GM23338 (cell line): ENCODE results near the gene ORM1. TPM values are rescaled to one million over a fixed set of nuclear protein-coding genes. Genes with fewer than 3 reads are reported as not detected.

ENCODE experiments used
- ATAC-seq: fragments of 200-7000 bp; cut with Tn5 transposase; 3 replicates; pipeline ENCODE4 v1.9.1; 2020
- DNase-seq: peaks from one replicate; pipeline ENCODE4 v3.0.0-alpha.2; 2015; ENCODE audit warnings: low spot score
- H2AFZ ChIP-seq: fragments of 200-600 bp; sonication (generic); 2 replicates; pipeline ENCODE4 v1.8.0; 2016; ENCODE audit warnings: antibody characterized with exemption, mild to moderate bottlenecking, moderate library complexity
- H3F3A ChIP-seq: fragments of 200-600 bp; sonication (generic); replicated peaks from 2 replicates; pipeline ENCODE4 v1.8.0; 2017; ENCODE audit warnings: antibody characterized with exemption, mixed run types, low read depth
- H3K27ac ChIP-seq: fragments of 200-600 bp; sonication (generic); 2 replicates; pipeline ENCODE4 v1.6.1; 2016; ENCODE audit warnings: low read depth
- H3K27me3 ChIP-seq: fragments of 200-600 bp; sonication (generic); 2 replicates; pipeline ENCODE4 v1.8.0; 2016; ENCODE audit warnings: mild to moderate bottlenecking, mixed run types, moderate library complexity; ENCODE audit not compliant: insufficient read depth
- H3K36me3 ChIP-seq: fragments of 200-600 bp; sonication (generic); 2 replicates; pipeline ENCODE4 v1.8.0; 2016; ENCODE audit warnings: mild to moderate bottlenecking; ENCODE audit not compliant: insufficient read depth
- H3K4me1 ChIP-seq: fragments of 200-600 bp; sonication (generic); 2 replicates; pipeline ENCODE4 v1.8.0; 2016; ENCODE audit warnings: mild to moderate bottlenecking, moderate library complexity; ENCODE audit not compliant: insufficient read depth
- H3K4me2 ChIP-seq: fragments of 200-600 bp; sonication (generic); 2 replicates; pipeline ENCODE4 v1.7.1; 2017; ENCODE audit warnings: mixed run types
- H3K4me3 ChIP-seq: fragments of 200-600 bp; sonication (generic); 2 replicates; pipeline ENCODE4 v1.6.1; 2016; ENCODE audit warnings: mixed run types
- H3K79me2 ChIP-seq: fragments of 200-600 bp; sonication (generic); replicated peaks from 2 replicates; pipeline ENCODE4 v1.8.0; 2017; ENCODE audit warnings: mild to moderate bottlenecking; ENCODE audit not compliant: insufficient read depth
- H3K9me2 ChIP-seq: fragments of 200-600 bp; sonication (generic); 2 replicates; pipeline ENCODE4 v1.8.0; 2017; ENCODE audit not compliant: insufficient read depth
- H4K20me1 ChIP-seq: fragments of 200-600 bp; sonication (generic); replicated peaks from 2 replicates; pipeline ENCODE4 v1.8.0; 2017; ENCODE audit warnings: mild to moderate bottlenecking; ENCODE audit not compliant: insufficient read depth
- H3K27ac Mint-ChIP-seq: 2 replicates; pipeline ENCODE4 v1.8.0; 2020; ENCODE audit warnings: inconsistent platforms, mild to moderate bottlenecking, moderate library complexity, mixed read lengths
- H3K27me3 Mint-ChIP-seq: 3 replicates; pipeline ENCODE4 v1.8.0; 2022; ENCODE audit warnings: low read depth, mild to moderate bottlenecking, moderate library complexity, mixed read lengths, inconsistent platforms; ENCODE audit not compliant: insufficient read depth, poor library complexity
- H3K36me3 Mint-ChIP-seq: 3 replicates; pipeline ENCODE4 v1.8.0; 2021; ENCODE audit warnings: low read depth, mild to moderate bottlenecking, inconsistent platforms, moderate library complexity, mixed read lengths
- H3K4me1 Mint-ChIP-seq: 3 replicates; pipeline ENCODE4 v1.8.0; 2020; ENCODE audit warnings: mild to moderate bottlenecking, inconsistent platforms, mixed read lengths
- H3K4me3 Mint-ChIP-seq: 3 replicates; pipeline ENCODE4 v1.8.0; 2021; ENCODE audit warnings: moderate library complexity, mild to moderate bottlenecking, inconsistent platforms, mixed read lengths
- H3K9me3 Mint-ChIP-seq: 3 replicates; pipeline ENCODE4 v1.8.0; 2020; ENCODE audit warnings: moderate library complexity, mild to moderate bottlenecking, inconsistent platforms, mixed read lengths
- EZH2 ChIP-seq: fragments of 200-600 bp; sonication (generic); IDR thresholded peaks from one replicate; pipeline ENCODE4 v1.8.0; 2017; ENCODE audit warnings: antibody characterized with exemption, mild to moderate bottlenecking, low read depth; ENCODE audit not compliant: unreplicated experiment
- JUNB ChIP-seq: IDR thresholded peaks from one replicate; pipeline ENCODE4 v1.6.1; 2016; ENCODE audit warnings: antibody characterized with exemption; ENCODE audit not compliant: unreplicated experiment
- NANOG ChIP-seq: IDR thresholded peaks from 2 replicates; pipeline ENCODE4 v1.6.1; 2016; ENCODE audit warnings: antibody characterized with exemption, borderline replicate concordance
- POLR2AphosphoS5 ChIP-seq: IDR thresholded peaks from 2 replicates; pipeline ENCODE4 v1.6.1; 2016; ENCODE audit warnings: antibody characterized with exemption, low read depth
- STAT1 ChIP-seq: IDR thresholded peaks from one replicate; pipeline ENCODE4 v1.6.1; 2016; ENCODE audit warnings: antibody characterized with exemption; ENCODE audit not compliant: unreplicated experiment
- ZNF114 ChIP-seq: fragments of 250-450 bp; sonication (Bioruptor Pico); IDR thresholded peaks from 2 replicates; pipeline ENCODE4 v1.5.0; 2020; ENCODE audit warnings: mild to moderate bottlenecking, moderate library complexity
- ZNF331 ChIP-seq: fragments of 250-450 bp; sonication (Bioruptor Pico); IDR thresholded peaks from 2 replicates; pipeline ENCODE4 v1.5.0; 2020; ENCODE audit warnings: low read depth, mild to moderate bottlenecking, moderate library complexity
- polyA plus RNA-seq: library from polyadenylated mRNA; unstranded; fragments of >200 nt; fragmentation: Nextera tagmentation; extraction: Ambion mirVana; gene quantifications from 2 replicates; pipeline ENCODE4 v1.2.1, GENCODE V29; 2016
- total RNA-seq: library from RNA; depleted of rRNA; stranded (reverse); fragments of >200 nt; shearing (Covaris generic); gene quantifications from 2 replicates; pipeline ENCODE4 v1.2.3, GENCODE V29; 2014
- TF ChIP-seq, protein P1 (sequence below): fragments of 250-450 bp; sonication (Bioruptor Pico); IDR thresholded peaks from 2 replicates; pipeline ENCODE4 v1.5.0; 2020; ENCODE audit warnings: mild to moderate bottlenecking, moderate library complexity
- TF ChIP-seq, protein P2 (sequence below): IDR thresholded peaks from one replicate; pipeline ENCODE4 v1.6.1; 2018; ENCODE audit warnings: antibody characterized with exemption; ENCODE audit not compliant: unreplicated experiment
- TF ChIP-seq, protein P3 (sequence below): IDR thresholded peaks from 2 replicates; pipeline ENCODE4 v1.6.1; 2016; ENCODE audit warnings: antibody characterized with exemption
- TF ChIP-seq, protein P4 (sequence below), 2 experiments: fragments of 200-600 bp in 1 of 2; sonication (generic) in 1 of 2; conservative IDR thresholded peaks; 2 replicates each; pipeline versions ENCODE4 v1.5.1 to v1.6.1; 2016 to 2017; ENCODE audit warnings: antibody characterized with exemption in 2 of 2, low read depth in 2 of 2, mild to moderate bottlenecking in 2 of 2, moderate library complexity in 1 of 2

Gene ORM1
- total and polyA plus RNA-seq, 2 experiments from 2014 or later: not detected

DNA sequence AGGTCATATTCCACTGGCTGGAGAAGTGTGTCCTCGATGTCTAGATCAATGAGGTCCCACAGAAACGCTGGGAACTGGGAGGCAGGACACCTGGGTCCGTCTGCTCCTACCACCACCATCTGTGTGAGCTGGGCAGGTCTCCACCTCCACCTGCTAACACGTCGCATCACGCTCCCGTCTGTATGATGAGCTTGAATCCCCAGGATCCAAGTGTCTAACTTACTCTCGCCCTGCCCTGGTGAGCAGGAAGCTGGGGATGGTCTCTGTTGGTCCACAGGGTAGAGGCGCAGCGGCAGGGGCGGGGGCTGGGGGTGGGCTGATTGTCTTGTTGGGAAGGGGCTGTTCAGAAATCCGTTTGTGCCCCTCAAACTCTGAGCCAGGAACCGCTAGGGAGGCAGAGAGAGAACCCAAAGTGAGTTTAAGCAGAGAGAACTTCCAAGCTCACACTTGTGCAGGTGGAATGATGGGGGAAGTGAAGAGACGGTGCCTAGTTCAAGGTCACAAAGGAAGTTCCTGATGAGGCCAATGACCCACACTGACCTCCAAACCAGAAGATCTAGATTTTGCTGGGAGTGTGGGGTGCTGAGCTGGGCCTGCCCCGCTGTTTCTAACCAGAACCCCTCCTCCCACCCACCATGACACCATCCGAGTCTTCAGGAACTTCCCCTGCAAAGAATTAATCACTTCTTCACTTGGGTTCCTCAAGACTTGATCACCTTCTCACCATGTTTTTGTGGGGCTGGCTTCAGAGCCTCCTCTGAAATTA lies 27.9 kb downstream of the ORM1 start:
- Histone ChIP-seq H3K27ac (no peak overlapping the region), H3K4me3 (no peak overlapping the region), H3F3A (no peaks in the 10 kb centered on the region), H3K9me2 (no peaks in the 10 kb centered on the region), H3K27me3 (no peaks in the 10 kb centered on the region), H2AFZ (no peak overlapping the region), H3K4me2 (no peak overlapping the region), H3K36me3 (peaks cover 15% of the 10 kb centered on the region; the same call in 1 of the 2 replicates), H4K20me1 (no peaks in the 10 kb centered on the region), H3K4me1 (no peaks in the 10 kb centered on the region), H3K79me2 (no peaks in the 10 kb centered on the region)
- Mint-ChIP-seq H3K9me3 (no peaks in the 10 kb centered on the region), H3K36me3 (peaks cover 71% of the 10 kb centered on the region), H3K4me1 (peaks cover 21% of the 10 kb centered on the region), H3K27me3 (peaks cover 18% of the 10 kb centered on the region), H3K4me3 (no peak overlapping the region), H3K27ac (no peak overlapping the region)
- DNase-seq (no peak), ATAC-seq (no peak)
- TF ChIP-seq JUNB (no peak), POLR2AphosphoS5 (no peak), ZNF331 (CRISPR knock-in tag) (no peak), ZNF114 (no peak), EZH2 (no peak), STAT1 (no peak), NANOG (no peak)
- TF ChIP-seq, protein P1, sequence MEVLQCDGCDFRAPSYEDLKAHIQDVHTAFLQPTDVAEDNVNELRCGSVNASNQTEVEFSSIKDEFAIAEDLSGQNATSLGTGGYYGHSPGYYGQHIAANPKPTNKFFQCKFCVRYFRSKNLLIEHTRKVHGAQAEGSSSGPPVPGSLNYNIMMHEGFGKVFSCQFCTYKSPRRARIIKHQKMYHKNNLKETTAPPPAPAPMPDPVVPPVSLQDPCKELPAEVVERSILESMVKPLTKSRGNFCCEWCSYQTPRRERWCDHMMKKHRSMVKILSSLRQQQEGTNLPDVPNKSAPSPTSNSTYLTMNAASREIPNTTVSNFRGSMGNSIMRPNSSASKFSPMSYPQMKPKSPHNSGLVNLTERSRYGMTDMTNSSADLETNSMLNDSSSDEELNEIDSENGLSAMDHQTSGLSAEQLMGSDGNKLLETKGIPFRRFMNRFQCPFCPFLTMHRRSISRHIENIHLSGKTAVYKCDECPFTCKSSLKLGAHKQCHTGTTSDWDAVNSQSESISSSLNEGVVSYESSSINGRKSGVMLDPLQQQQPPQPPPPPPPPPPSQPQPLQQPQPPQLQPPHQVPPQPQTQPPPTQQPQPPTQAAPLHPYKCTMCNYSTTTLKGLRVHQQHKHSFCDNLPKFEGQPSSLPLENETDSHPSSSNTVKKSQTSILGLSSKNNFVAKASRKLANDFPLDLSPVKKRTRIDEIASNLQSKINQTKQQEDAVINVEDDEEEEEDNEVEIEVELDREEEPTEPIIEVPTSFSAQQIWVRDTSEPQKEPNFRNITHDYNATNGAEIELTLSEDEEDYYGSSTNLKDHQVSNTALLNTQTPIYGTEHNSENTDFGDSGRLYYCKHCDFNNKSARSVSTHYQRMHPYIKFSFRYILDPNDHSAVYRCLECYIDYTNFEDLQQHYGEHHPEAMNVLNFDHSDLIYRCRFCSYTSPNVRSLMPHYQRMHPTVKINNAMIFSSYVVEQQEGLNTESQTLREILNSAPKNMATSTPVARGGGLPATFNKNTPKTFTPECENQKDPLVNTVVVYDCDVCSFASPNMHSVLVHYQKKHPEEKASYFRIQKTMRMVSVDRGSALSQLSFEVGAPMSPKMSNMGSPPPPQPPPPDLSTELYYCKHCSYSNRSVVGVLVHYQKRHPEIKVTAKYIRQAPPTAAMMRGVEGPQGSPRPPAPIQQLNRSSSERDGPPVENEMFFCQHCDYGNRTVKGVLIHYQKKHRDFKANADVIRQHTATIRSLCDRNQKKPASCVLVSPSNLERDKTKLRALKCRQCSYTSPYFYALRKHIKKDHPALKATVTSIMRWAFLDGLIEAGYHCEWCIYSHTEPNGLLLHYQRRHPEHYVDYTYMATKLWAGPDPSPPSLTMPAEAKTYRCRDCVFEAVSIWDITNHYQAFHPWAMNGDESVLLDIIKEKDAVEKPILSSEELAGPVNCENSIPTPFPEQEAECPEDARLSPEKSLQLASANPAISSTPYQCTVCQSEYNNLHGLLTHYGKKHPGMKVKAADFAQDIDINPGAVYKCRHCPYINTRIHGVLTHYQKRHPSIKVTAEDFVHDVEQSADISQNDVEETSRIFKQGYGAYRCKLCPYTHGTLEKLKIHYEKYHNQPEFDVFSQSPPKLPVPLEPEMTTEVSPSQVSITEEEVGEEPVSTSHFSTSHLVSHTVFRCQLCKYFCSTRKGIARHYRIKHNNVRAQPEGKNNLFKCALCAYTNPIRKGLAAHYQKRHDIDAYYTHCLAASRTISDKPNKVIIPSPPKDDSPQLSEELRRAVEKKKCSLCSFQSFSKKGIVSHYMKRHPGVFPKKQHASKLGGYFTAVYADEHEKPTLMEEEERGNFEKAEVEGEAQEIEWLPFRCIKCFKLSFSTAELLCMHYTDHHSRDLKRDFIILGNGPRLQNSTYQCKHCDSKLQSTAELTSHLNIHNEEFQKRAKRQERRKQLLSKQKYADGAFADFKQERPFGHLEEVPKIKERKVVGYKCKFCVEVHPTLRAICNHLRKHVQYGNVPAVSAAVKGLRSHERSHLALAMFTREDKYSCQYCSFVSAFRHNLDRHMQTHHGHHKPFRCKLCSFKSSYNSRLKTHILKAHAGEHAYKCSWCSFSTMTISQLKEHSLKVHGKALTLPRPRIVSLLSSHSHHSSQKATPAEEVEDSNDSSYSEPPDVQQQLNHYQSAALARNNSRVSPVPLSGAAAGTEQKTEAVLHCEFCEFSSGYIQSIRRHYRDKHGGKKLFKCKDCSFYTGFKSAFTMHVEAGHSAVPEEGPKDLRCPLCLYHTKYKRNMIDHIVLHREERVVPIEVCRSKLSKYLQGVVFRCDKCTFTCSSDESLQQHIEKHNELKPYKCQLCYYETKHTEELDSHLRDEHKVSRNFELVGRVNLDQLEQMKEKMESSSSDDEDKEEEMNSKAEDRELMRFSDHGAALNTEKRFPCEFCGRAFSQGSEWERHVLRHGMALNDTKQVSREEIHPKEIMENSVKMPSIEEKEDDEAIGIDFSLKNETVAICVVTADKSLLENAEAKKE (CRISPR knock-in tag): no peak
- TF ChIP-seq, protein P2, sequence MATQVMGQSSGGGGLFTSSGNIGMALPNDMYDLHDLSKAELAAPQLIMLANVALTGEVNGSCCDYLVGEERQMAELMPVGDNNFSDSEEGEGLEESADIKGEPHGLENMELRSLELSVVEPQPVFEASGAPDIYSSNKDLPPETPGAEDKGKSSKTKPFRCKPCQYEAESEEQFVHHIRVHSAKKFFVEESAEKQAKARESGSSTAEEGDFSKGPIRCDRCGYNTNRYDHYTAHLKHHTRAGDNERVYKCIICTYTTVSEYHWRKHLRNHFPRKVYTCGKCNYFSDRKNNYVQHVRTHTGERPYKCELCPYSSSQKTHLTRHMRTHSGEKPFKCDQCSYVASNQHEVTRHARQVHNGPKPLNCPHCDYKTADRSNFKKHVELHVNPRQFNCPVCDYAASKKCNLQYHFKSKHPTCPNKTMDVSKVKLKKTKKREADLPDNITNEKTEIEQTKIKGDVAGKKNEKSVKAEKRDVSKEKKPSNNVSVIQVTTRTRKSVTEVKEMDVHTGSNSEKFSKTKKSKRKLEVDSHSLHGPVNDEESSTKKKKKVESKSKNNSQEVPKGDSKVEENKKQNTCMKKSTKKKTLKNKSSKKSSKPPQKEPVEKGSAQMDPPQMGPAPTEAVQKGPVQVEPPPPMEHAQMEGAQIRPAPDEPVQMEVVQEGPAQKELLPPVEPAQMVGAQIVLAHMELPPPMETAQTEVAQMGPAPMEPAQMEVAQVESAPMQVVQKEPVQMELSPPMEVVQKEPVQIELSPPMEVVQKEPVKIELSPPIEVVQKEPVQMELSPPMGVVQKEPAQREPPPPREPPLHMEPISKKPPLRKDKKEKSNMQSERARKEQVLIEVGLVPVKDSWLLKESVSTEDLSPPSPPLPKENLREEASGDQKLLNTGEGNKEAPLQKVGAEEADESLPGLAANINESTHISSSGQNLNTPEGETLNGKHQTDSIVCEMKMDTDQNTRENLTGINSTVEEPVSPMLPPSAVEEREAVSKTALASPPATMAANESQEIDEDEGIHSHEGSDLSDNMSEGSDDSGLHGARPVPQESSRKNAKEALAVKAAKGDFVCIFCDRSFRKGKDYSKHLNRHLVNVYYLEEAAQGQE: no peak
- TF ChIP-seq, protein P3, sequence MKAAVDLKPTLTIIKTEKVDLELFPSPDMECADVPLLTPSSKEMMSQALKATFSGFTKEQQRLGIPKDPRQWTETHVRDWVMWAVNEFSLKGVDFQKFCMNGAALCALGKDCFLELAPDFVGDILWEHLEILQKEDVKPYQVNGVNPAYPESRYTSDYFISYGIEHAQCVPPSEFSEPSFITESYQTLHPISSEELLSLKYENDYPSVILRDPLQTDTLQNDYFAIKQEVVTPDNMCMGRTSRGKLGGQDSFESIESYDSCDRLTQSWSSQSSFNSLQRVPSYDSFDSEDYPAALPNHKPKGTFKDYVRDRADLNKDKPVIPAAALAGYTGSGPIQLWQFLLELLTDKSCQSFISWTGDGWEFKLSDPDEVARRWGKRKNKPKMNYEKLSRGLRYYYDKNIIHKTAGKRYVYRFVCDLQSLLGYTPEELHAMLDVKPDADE: no peak
- TF ChIP-seq, protein P4, sequence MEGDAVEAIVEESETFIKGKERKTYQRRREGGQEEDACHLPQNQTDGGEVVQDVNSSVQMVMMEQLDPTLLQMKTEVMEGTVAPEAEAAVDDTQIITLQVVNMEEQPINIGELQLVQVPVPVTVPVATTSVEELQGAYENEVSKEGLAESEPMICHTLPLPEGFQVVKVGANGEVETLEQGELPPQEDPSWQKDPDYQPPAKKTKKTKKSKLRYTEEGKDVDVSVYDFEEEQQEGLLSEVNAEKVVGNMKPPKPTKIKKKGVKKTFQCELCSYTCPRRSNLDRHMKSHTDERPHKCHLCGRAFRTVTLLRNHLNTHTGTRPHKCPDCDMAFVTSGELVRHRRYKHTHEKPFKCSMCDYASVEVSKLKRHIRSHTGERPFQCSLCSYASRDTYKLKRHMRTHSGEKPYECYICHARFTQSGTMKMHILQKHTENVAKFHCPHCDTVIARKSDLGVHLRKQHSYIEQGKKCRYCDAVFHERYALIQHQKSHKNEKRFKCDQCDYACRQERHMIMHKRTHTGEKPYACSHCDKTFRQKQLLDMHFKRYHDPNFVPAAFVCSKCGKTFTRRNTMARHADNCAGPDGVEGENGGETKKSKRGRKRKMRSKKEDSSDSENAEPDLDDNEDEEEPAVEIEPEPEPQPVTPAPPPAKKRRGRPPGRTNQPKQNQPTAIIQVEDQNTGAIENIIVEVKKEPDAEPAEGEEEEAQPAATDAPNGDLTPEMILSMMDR (conservative IDR thresholded peaks at IDR 0.05; ENCODE audit: low read depth in 2 of 2): no peak
